Measurements from ENCODE around the gene SPATA24. TPM values are rescaled to one million over a fixed set of nuclear protein-coding genes. Genes with fewer than 3 reads are reported as not detected.

SPATA24 gene
- total and polyA plus RNA-seq, 2 of the 13 experiments (the other 11 are each of a cell fraction or from before 2014, with no cell fraction given) = 6.0 to 11.1 TPM

GRCh38 chr5:139403787-139404483 lies at the start of gene SPATA24 (continued):
- TF ChIP-seq, protein P1, sequence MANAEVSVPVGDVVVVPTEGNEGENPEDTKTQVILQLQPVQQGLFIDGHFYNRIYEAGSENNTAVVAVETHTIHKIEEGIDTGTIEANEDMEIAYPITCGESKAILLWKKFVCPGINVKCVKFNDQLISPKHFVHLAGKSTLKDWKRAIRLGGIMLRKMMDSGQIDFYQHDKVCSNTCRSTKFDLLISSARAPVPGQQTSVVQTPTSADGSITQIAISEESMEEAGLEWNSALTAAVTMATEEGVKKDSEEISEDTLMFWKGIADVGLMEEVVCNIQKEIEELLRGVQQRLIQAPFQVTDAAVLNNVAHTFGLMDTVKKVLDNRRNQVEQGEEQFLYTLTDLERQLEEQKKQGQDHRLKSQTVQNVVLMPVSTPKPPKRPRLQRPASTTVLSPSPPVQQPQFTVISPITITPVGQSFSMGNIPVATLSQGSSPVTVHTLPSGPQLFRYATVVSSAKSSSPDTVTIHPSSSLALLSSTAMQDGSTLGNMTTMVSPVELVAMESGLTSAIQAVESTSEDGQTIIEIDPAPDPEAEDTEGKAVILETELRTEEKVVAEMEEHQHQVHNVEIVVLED (CRISPR knock-in tag; IDR thresholded peaks at IDR 0.05; ENCODE audit: borderline replicate concordance) = peak; percentile 57; the same call in 1 of the 2 replicates
- TF ChIP-seq ZNF644 (CRISPR knock-in tag; IDR thresholded peaks at IDR 0.05; ENCODE audit: low read depth) = no peak
- no peak for TF ChIP-seq ZBTB46 (CRISPR knock-in tag; IDR thresholded peaks at IDR 0.05; ENCODE audit: borderline replicate concordance)
- TF ChIP-seq ZNF335 (CRISPR knock-in tag; IDR thresholded peaks at IDR 0.05) = peak; percentile 37; the same call in 1 of the 2 replicates
- no peak for TF ChIP-seq TEAD2 (CRISPR knock-in tag; IDR thresholded peaks at IDR 0.05)
- TF ChIP-seq MBNL3 (CRISPR knock-in tag; conservative IDR thresholded peaks at IDR 0.05) = no peak
- TF ChIP-seq SRF (IDR thresholded peaks at IDR 0.05; ENCODE audit: low read depth, low read length) = 0 out of 2 replicates have a peak, but pooled peaks have one; percentile 40
- peak; percentile 74 for TF ChIP-seq POLR2G (IDR thresholded peaks at IDR 0.05; ENCODE audit: low read depth, low read length)
- no peak for TF ChIP-seq ZC3H4 (CRISPR knock-in tag; IDR thresholded peaks at IDR 0.05; ENCODE audit: borderline replicate concordance)
- TF ChIP-seq AKAP8 (CRISPR knock-in tag; IDR thresholded peaks at IDR 0.05) = 0 out of 2 replicates have a peak, but pooled peaks have one; percentile 65
- TF ChIP-seq, protein P2, sequence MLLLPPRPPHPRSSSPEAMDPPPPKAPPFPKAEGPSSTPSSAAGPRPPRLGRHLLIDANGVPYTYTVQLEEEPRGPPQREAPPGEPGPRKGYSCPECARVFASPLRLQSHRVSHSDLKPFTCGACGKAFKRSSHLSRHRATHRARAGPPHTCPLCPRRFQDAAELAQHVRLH (CRISPR knock-in tag; IDR thresholded peaks at IDR 0.05; ENCODE audit: borderline replicate concordance, low read depth) = peak; percentile 7; the same call in 1 of the 2 replicates
- no peak for TF ChIP-seq NR1H2 (CRISPR knock-in tag; IDR thresholded peaks at IDR 0.05; ENCODE audit: borderline replicate concordance, low read depth)
- 0 out of 4 replicates have a peak, but pooled peaks of 1 of the 2 experiments have one; percentile 5 for TF ChIP-seq REST (IDR thresholded peaks at IDR 0.05; ENCODE audit: borderline replicate concordance in 1 of 2, low read depth in 1 of 2, low read length in 2 of 2)
- TF ChIP-seq KDM4B (CRISPR knock-in tag; IDR thresholded peaks at IDR 0.05) = no peak; the same call in 1 of the 2 replicates
- TF ChIP-seq SALL1 (CRISPR knock-in tag; IDR thresholded peaks at IDR 0.05) = peak; percentile 76; the same call in 1 of the 2 replicates
- TF ChIP-seq FOXC1 (CRISPR knock-in tag; IDR thresholded peaks at IDR 0.05; ENCODE audit: borderline replicate concordance) = peak; percentile 70; the same call in 1 of the 2 replicates
- no peak for TF ChIP-seq NONO (IDR thresholded peaks at IDR 0.05)
- 0 out of 2 replicates have a peak, but pooled peaks have one; percentile 9 for TF ChIP-seq NONO (CRISPR knock-in tag; conservative IDR thresholded peaks at IDR 0.05)
- no peak for TF ChIP-seq SP1 (IDR thresholded peaks at IDR 0.05)
- TF ChIP-seq SP1 (CRISPR knock-in tag; IDR thresholded peaks at IDR 0.05) = peak; percentile 90
- TF ChIP-seq POLR2AphosphoS5 (IDR thresholded peaks at IDR 0.05; ENCODE audit: low read depth, low read length) = peak; percentile 69
- no peak for TF ChIP-seq SRY (CRISPR knock-in tag; IDR thresholded peaks at IDR 0.05)
- 0 out of 2 replicates have a peak, but pooled peaks have one; percentile 64 for TF ChIP-seq ARNT2 (CRISPR knock-in tag; IDR thresholded peaks at IDR 0.05; ENCODE audit: low read depth)
- no peak for TF ChIP-seq GTF2F1 (IDR thresholded peaks at IDR 0.05; ENCODE audit: low read length)

All from HepG2 (cell line).